A549 (cell line): ENCODE measurements around the gene OVOL2. TPM values are rescaled to one million over a fixed set of nuclear protein-coding genes. Genes with fewer than 3 reads are reported as not detected.

Source experiments
- ATAC-seq, 2 experiments: fragments of 200-7000 bp in 1 of 2; fragments of >200 bp in 1 of 2; cut with Nextera tagmentation in 1 of 2; cut with Tn5 transposase in 1 of 2; 3 replicates each; pipeline versions ENCODE4 v1.8.0 to v1.9.1; 2018 to 2020; ENCODE audit warnings: mild to moderate bottlenecking in 1 of 2, moderate library complexity in 1 of 2
- CTCF ChIA-PET: fragments of 300-600 bp; sonication (Branson Sonifier 250); formaldehyde crosslinking; extraction: SDS; loops from one replicate; lab custom pipeline; 2021; ENCODE audit warnings: antibody characterized with exemption, inconsistent platforms; lab: Yijun Ruan, JAX
- POLR2A ChIA-PET: fragments of 350-600 bp; formaldehyde crosslinking; extraction: SDS; loops from one replicate; lab custom pipeline; 2021; ENCODE audit warnings: antibody characterized with exemption, inconsistent platforms; lab: Yijun Ruan, JAX
- DNase-seq, 2 experiments: peaks; one replicate each; pipeline versions ENCODE4 v3.0.0 to v3.0.0-alpha.2; 2011 to 2016; ENCODE audit warnings: low read depth in 1 of 2, low spot score in 1 of 2
- FAIRE-seq: peaks from 2 replicates; lab custom pipeline; 2011; peaks lifted over from hg19 to GRCh38; lab: Jason Lieb, UNC
- H3K27ac ChIP-seq, 2 experiments: fragments of >200 bp; sonication (Bioruptor Twin); formaldehyde crosslinking; 3 replicates each; pipeline ENCODE4 v1.5.1; 2016 to 2017
- H3K4me1 ChIP-seq: fragments of >200 bp; sonication (Bioruptor Twin); formaldehyde crosslinking; 3 replicates; pipeline ENCODE4 v1.6.1; 2016
- H3K4me2 ChIP-seq: fragments of >200 bp; sonication (Bioruptor Twin); formaldehyde crosslinking; 3 replicates; pipeline ENCODE4 v1.6.1; 2016
- H3K4me3 ChIP-seq: fragments of >200 bp; sonication (Bioruptor Twin); formaldehyde crosslinking; 3 replicates; pipeline ENCODE4 v1.5.1; 2016
- H3K9me3 ChIP-seq: fragments of >200 bp; sonication (Bioruptor Twin); formaldehyde crosslinking; 3 replicates; pipeline ENCODE4 v1.6.1; 2016
- BHLHE40 ChIP-seq: IDR thresholded peaks from 2 replicates; pipeline ENCODE4 v1.6.1; 2012; ENCODE audit warnings: low read depth, low read length, inconsistent platforms
- CBX8 ChIP-seq: fragments of 200-600 bp; sonication (generic); IDR thresholded peaks from 2 replicates; pipeline ENCODE4 v1.6.1; 2016
- CEBPB ChIP-seq, 2 experiments: fragments of >200 bp in 1 of 2; sonication (Bioruptor Twin) in 1 of 2; formaldehyde crosslinking in 1 of 2; IDR thresholded peaks; 2 replicates each; pipeline ENCODE4 v1.6.1; 2012 to 2016
- EHMT2 ChIP-seq: fragments of 200-600 bp; sonication (generic); IDR thresholded peaks from 2 replicates; pipeline ENCODE4 v1.6.1; 2016; ENCODE audit warnings: antibody characterized with exemption, low read depth, mild to moderate bottlenecking, moderate library complexity
- EP300 ChIP-seq, 2 experiments: fragments of >200 bp; sonication (Bioruptor Twin); formaldehyde crosslinking; IDR thresholded peaks; 2 replicates in 1 of 2; 3 replicates in 1 of 2; pipeline ENCODE4 v1.6.1; 2016 to 2017
- FOSL2 ChIP-seq, 2 experiments: fragments of 450-650 bp in 1 of 2; fragments of >200 bp in 1 of 2; sonication (Bioruptor Twin) in 1 of 2; formaldehyde crosslinking; IDR thresholded peaks; 2 replicates each; pipeline versions ENCODE4 v1.5.0 to v1.6.1; 2016 to 2020; ENCODE audit warnings: mild to moderate bottlenecking in 1 of 2, moderate library complexity in 1 of 2
- HEYL ChIP-seq: fragments of 250-450 bp; sonication (Bioruptor Pico); IDR thresholded peaks from 2 replicates; pipeline ENCODE4 v1.8.0; 2021; ENCODE audit warnings: mild to moderate bottlenecking, moderate library complexity
- HOXB13 ChIP-seq: fragments of 250-450 bp; sonication (Bioruptor Pico); IDR thresholded peaks from 2 replicates; pipeline ENCODE4 v1.5.0; 2020; ENCODE audit warnings: low read depth, mild to moderate bottlenecking, moderate library complexity
- JUNB ChIP-seq: fragments of >200 bp; sonication (Bioruptor Twin); formaldehyde crosslinking; IDR thresholded peaks from 2 replicates; pipeline ENCODE4 v1.6.1; 2016
- KDM5A ChIP-seq: fragments of 200-600 bp; sonication (generic); IDR thresholded peaks from 2 replicates; pipeline ENCODE4 v1.6.1; 2016; ENCODE audit warnings: antibody characterized with exemption, mild to moderate bottlenecking
- MAZ ChIP-seq: fragments of 150-350 bp; IDR thresholded peaks from 2 replicates; pipeline ENCODE4 v1.6.1; 2014; ENCODE audit warnings: antibody characterized with exemption, low read depth, low read length, borderline replicate concordance
- POLR2A ChIP-seq: IDR thresholded peaks from 2 replicates; pipeline ENCODE4 v1.6.1; 2012; ENCODE audit warnings: mild to moderate bottlenecking, low read length
- RARB ChIP-seq: fragments of 250-450 bp; sonication (Bioruptor Pico); IDR thresholded peaks from 2 replicates; pipeline ENCODE4 v1.8.0; 2021; ENCODE audit warnings: mild to moderate bottlenecking, moderate library complexity
- SMC3 ChIP-seq: fragments of >200 bp; sonication (Bioruptor Twin); formaldehyde crosslinking; IDR thresholded peaks from 3 replicates; pipeline ENCODE4 v1.6.1; 2018; ENCODE audit warnings: inconsistent platforms
- TFCP2L1 ChIP-seq: fragments of 250-450 bp; sonication (Bioruptor Pico); IDR thresholded peaks from 2 replicates; pipeline ENCODE4 v1.5.0; 2021; ENCODE audit warnings: mild to moderate bottlenecking
- USF2 ChIP-seq: fragments of 450-650 bp; IDR thresholded peaks from 2 replicates; pipeline ENCODE4 v1.6.1; 2014; ENCODE audit warnings: antibody characterized with exemption
- ZSCAN20 ChIP-seq: fragments of 250-450 bp; sonication (Bioruptor Pico); IDR thresholded peaks from 2 replicates; pipeline ENCODE4 v1.8.0; 2022; ENCODE audit warnings: mild to moderate bottlenecking, moderate library complexity
- WGBS: methylation state at CpG from one replicate; pipeline ENCODE4 v1.1.6; 2017; ENCODE audit errors: missing lambda C conversion rate; 5-methylcytosine and 5-hydroxymethylcytosine counted together
- polyA plus RNA-seq, 4 experiments: library from polyadenylated mRNA; depleted of rRNA in 3 of 4; stranded (reverse); fragments of >200 nt; fragmentation: RNase III in 1 of 4; extraction: RNeasy Plus Mini Kit Qiagen cat#74134 plus additional on column Dnase treatment in 1 of 4; gene quantifications; 2 replicates in 3 of 4; 3 replicates in 1 of 4; pipeline ENCODE4 v1.2.3, GENCODE V29; 2011 to 2017
- TF ChIP-seq, protein P1 (sequence below): IDR thresholded peaks from 2 replicates; pipeline ENCODE4 v1.6.1; 2012
- TF ChIP-seq, protein P2 (sequence below): fragments of 250-450 bp; sonication (Bioruptor Pico); IDR thresholded peaks from 2 replicates; pipeline ENCODE4 v1.5.0; 2021; ENCODE audit warnings: mild to moderate bottlenecking, moderate library complexity, borderline replicate concordance
- TF ChIP-seq, protein P3 (sequence below): IDR thresholded peaks from 2 replicates; pipeline ENCODE4 v1.6.1; 2012

The OVOL2 gene
- polyA plus RNA-seq, 2 of the 4 experiments (the other 2 are of a cell fraction): not detected

DNA sequence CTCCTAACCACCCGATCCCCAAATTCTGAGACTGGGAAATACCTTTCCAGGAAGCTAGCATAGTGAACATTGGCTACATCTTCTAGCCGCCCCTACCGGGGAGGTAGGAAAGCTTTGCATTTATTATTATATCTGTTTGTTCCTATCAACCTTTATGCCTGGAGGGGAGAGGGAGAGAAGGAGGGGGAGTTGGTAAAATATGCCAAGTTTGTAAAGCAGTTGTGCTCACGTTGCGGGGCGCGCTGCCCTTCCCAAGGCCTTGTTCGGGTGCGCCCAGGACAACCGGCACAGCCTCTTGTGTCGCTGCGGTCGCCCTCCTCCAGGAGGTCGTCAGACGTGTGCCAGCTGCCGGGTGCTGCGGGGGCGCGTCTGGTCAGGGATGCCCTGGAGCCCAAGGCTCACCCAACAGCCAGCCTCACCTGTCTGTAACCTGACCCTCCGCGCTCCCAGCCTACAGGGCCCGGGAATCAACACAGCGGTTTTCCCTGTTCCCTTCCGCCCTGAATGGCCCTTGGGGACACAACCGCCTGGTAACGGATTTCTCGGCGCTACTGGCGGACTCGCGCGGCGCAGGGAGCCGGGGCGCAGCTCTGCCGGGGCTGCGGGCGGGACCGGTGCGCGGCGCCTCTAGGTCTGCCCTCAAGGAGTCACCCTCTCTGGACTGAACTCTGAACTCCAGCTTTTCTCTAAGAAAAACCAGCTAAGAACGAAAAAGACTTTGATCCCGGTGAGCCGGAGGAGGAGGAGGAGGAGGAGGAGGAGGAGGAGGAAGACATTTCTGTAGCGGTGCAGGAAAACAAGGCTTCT is 1.1 kb upstream of the OVOL2 start:
- 13% methylated on average over 45 of the region's 46 CpGs for WGBS
- FAIRE-seq: no peak
- Histone ChIP-seq H3K4me1 (peaks cover 21% of the 10 kb centered on the region), H3K4me3 (peak overlapping the region; percentile 65), H3K27ac (no peak overlapping the region), H3K4me2 (peak overlapping the region; percentile 100), H3K9me3 (0 out of 3 replicates have a peak, but pooled peaks cover 5% of the 10 kb centered on the region)
- ChIA-PET CTCF (interaction anchor here (0.6 to 1.7 kb wide), 6 partner anchors 12 to 217 kb away, joined by 3 to 4 read pairs (median 3); no protein-coding TSS in a partner anchor), POLR2A (interaction anchor here (1.0 to 1.4 kb wide), 2 partner anchors 79 to 229 kb away, joined by 4 read pairs; partner anchors contain the start of gene ZNF133)
- DNase-seq: peak in 1 of 2 experiments; percentile 20
- TF ChIP-seq CBX8 (0 out of 2 replicates have a peak, but pooled peaks have one; percentile 18), USF2 (no peak)
- peak; percentile 31 to 59; a peak in 5 of 6 replicates for ATAC-seq

- Histone ChIP-seq H3K9me3 (0 out of 3 replicates have a peak, but pooled peaks cover 5% of the 10 kb centered on the region), H3K4me1 (peaks cover 21% of the 10 kb centered on the region), H3K4me2 (peak overlapping the region; percentile 100), H3K4me3 (peak overlapping the region; percentile 65), H3K27ac (no peak overlapping the region)
- DNase-seq (no peak), FAIRE-seq (no peak), ATAC-seq (no peak)
- CTCF ChIA-PET: interaction anchor here (1.0 to 1.9 kb wide), 6 partner anchors 9 to 218 kb away, joined by 3 to 5 read pairs (median 3); no protein-coding TSS in a partner anchor
- 58% methylated on average over 7 of the region's 14 CpGs for WGBS
- TF ChIP-seq FOSL2 (IDR thresholded peaks at IDR 0.05) (no peak), FOSL2 (CRISPR knock-in tag; IDR thresholded peaks at IDR 0.05) (no peak), HEYL (no peak), RARB (CRISPR knock-in tag) (no peak), TFCP2L1 (CRISPR knock-in tag) (no peak), EHMT2 (no peak), SMC3 (no peak), MAZ (no peak), BHLHE40 (no peak), JUNB (no peak), POLR2A (no peak), HOXB13 (CRISPR knock-in tag) (no peak), EP300 (IDR thresholded peaks at IDR 0.05) (no peak), CEBPB (IDR thresholded peaks at IDR 0.05) (no peak), ZSCAN20 (no peak), KDM5A (no peak)
- TF ChIP-seq, protein P1, sequence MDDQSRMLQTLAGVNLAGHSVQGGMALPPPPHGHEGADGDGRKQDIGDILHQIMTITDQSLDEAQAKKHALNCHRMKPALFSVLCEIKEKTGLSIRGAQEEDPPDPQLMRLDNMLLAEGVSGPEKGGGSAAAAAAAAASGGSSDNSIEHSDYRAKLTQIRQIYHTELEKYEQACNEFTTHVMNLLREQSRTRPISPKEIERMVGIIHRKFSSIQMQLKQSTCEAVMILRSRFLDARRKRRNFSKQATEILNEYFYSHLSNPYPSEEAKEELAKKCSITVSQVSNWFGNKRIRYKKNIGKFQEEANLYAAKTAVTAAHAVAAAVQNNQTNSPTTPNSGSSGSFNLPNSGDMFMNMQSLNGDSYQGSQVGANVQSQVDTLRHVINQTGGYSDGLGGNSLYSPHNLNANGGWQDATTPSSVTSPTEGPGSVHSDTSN: no peak
- TF ChIP-seq, protein P2, sequence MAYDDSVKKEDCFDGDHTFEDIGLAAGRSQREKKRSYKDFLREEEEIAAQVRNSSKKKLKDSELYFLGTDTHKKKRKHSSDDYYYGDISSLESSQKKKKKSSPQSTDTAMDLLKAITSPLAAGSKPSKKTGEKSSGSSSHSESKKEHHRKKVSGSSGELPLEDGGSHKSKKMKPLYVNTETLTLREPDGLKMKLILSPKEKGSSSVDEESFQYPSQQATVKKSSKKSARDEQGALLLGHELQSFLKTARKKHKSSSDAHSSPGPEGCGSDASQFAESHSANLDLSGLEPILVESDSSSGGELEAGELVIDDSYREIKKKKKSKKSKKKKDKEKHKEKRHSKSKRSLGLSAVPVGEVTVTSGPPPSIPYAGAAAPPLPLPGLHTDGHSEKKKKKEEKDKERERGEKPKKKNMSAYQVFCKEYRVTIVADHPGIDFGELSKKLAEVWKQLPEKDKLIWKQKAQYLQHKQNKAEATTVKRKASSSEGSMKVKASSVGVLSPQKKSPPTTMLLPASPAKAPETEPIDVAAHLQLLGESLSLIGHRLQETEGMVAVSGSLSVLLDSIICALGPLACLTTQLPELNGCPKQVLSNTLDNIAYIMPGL (CRISPR knock-in tag): no peak
- TF ChIP-seq, protein P3, sequence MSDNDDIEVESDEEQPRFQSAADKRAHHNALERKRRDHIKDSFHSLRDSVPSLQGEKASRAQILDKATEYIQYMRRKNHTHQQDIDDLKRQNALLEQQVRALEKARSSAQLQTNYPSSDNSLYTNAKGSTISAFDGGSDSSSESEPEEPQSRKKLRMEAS: no peak
- POLR2A ChIA-PET: interaction anchor here (1.0 to 1.4 kb wide), 2 partner anchors 80 to 230 kb away, joined by 4 read pairs; partner anchors contain the start of gene ZNF133
Measured at GRCh38 chr20:18057994-18058349, 256 bp upstream of the OVOL2 start.
